AG09319 (cell line): ENCODE data around the gene SASH1.

Experiments used
- DNase-seq: peaks from one replicate; pipeline ENCODE4 v3.0.0-alpha.2; 2010; ENCODE audit warnings: low read depth; ENCODE audit errors: extremely low read depth
- TF ChIP-seq, protein P1 (sequence below): IDR thresholded peaks from 2 replicates; pipeline ENCODE4 v1.5.1; 2011; ENCODE audit warnings: low read depth, mild to moderate bottlenecking, inconsistent platforms, low read length, moderate library complexity

SASH1 gene

DNA sequence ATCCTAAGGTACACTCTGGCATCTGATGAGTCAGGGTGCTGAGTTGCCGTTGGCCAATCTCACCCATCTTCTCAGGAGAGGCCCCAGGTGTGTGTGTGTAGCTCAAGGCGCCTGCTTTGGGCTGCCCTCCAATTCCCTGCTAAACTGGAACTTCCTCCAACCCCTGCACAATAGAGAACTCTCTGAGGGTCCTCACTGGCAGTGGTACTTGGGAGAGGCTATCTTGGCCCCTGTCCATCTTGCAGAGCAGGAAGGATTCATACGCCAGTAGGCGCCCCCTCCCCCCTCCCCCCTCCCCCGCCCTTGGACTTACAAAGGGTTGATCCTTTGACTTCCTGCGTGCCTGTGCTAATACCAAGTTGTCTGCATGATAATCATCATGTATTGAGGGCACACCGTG lies 173.6 kb downstream of the SASH1 start:
- no peak for DNase-seq
- TF ChIP-seq, protein P1, sequence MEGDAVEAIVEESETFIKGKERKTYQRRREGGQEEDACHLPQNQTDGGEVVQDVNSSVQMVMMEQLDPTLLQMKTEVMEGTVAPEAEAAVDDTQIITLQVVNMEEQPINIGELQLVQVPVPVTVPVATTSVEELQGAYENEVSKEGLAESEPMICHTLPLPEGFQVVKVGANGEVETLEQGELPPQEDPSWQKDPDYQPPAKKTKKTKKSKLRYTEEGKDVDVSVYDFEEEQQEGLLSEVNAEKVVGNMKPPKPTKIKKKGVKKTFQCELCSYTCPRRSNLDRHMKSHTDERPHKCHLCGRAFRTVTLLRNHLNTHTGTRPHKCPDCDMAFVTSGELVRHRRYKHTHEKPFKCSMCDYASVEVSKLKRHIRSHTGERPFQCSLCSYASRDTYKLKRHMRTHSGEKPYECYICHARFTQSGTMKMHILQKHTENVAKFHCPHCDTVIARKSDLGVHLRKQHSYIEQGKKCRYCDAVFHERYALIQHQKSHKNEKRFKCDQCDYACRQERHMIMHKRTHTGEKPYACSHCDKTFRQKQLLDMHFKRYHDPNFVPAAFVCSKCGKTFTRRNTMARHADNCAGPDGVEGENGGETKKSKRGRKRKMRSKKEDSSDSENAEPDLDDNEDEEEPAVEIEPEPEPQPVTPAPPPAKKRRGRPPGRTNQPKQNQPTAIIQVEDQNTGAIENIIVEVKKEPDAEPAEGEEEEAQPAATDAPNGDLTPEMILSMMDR = no peak

DNA sequence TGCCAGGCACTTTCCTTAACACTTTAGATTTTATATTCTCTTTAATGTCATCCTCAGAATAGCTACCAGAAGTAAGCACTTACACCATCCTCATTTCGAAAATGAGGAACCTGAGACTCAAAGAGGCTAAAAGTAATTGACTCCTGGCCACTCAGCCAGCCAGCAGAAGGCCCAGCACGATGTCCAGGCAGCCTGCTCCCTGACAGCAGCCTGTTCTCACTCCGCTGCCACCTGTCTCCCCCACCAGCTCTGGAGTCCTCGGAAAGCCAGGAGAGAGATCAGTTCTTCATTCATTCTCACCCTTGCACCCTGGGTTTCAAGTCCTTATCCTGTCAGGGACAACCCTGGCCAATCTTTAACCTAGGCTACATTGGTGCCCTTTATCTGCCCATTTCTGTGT lies 174.0 kb downstream of the SASH1 start:
- no peak for DNase-seq
- TF ChIP-seq, protein P1 = no peak

DNA sequence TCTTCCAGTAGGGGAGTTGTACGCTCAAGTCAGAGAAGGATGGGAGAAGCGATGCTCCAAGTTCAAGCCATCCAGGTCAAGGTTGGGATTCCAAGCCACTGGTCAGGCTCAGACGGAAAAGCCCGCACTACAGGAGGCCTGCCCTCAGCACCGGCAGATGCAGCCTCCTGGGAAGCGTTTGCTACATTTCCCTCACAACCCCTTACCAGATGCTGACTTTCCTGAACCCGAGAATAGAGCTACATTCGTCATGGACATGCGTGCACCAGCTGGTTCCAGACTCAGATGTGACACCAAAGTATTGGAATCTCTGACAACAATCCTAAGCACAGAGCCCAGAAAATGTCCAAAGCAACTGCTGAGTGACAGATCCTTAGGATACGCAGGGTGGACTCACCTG lies 174.8 kb downstream of the SASH1 start:
- DNase-seq = no peak
- TF ChIP-seq, protein P1 = no peak

DNA sequence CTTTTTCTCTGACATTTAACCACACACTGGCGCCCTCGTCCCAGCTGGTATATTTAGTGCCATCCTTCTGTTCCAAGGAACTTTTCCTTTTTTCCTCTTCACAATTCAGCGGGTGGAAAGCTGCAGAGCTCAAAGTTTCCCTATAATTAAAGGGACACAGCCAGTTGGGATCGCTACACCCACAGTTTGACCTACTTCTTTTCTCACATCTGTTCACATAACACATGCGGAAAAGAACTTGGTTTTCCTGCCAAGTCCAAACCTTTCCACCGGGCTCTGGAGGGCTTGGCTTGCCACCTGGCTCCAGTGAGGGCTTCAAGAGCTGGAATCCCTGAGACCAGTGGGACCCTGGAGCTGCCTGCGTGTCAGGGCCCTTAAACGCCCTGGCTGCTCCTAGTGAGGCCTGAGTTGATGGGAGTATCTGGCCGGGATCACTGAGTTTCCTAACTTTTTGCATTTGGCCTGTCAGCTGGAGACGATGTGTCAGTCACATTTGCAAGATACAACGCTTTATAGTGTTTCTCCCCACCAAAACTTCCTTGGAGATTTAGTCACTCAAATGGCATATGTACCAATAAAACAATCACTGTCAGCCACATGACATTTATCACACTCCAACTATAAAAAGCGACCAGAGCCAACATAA lies 176.0 kb downstream of the SASH1 start:
- TF ChIP-seq, protein P1 = no peak
- no peak for DNase-seq

DNA sequence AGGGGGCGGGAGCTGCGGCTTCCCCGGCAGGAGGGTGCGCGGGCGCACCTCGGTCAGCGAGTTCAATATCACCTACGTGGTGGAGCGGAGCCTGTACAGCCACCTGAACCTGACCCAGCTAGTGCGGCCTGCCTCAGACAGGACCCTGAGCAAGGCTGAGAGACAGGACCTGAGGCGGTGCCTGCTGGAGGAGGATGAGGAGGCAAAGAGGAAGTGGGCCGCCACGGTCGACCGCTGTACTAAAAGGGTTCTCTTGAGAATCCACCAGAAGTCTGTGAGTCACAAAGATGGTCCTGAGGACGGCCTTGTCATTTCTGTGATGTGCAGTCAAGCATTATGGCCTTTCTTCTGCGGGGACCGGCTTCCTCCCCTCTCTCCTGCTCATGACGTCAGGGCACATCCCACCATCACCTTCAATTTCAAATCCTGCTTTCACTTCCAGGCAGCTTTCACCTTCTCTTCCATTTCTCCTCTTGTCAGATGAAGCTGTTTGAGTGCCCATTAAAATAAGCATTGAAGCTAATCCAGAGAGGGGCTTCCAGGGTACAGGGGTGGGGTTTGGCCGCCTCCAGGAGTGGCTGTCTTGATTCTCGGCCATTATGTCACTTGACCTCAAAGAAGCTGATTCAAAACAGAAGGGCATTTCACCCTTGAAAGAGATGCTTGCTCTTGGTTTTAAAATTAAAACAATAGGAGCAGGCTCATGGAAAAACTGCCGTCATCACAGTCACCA lies 177.6 kb downstream of the SASH1 start:
- TF ChIP-seq, protein P1 = no peak
- no peak for DNase-seq

DNA sequence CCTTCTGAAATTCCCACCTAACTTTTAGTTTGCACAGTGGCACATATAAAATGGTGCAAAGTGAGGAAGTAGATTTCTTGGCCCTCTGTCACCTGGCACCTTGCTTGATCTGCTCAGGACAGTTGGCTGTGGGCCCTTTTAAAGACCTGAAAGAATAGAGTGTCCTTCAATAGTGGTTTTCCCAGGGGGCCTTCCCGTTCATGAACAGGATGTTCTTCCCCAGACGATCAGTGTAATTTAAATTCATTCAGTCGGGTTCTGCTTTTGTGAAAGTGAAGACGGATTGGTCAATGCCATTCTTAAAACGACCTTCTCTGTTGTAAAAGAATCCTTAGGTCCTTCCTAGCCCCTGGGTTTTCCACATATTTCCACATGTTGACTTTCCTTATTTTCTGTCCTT lies 178.5 kb downstream of the SASH1 start:
- DNase-seq = no peak
- TF ChIP-seq, protein P1 = no peak

DNA sequence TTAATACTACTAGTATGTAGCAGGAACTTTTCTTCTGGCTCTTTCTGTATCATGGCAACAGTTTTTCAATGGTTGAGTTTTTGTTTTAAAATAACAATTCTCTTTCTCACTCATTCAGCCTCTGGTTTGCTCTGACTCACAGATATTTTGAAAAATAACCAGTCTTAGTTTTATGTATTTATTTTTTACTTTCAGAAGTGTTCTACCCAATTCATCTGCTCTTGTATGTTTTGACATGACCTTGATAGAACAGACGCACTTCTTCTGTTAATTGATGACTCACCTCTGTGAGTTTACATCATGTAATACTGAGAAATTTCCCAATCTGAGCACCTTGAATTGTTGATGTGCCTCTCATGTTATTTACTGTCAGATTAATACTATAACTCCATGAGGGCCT lies 178.9 kb downstream of the SASH1 start:
- TF ChIP-seq, protein P1 = no peak
- no peak for DNase-seq
